Measurements from ENCODE around the gene WDR62. TPM values are rescaled to one million over a fixed set of nuclear protein-coding genes. Genes with fewer than 3 reads are reported as not detected.
A peak's percentile ranks its signal among the peaks of the same experiment; 100 is the strongest.

The WDR62 gene
- total RNA-seq, 4 donors from 2014 or later = 0.42 to 2.1 (median 1.4) TPM

DNA sequence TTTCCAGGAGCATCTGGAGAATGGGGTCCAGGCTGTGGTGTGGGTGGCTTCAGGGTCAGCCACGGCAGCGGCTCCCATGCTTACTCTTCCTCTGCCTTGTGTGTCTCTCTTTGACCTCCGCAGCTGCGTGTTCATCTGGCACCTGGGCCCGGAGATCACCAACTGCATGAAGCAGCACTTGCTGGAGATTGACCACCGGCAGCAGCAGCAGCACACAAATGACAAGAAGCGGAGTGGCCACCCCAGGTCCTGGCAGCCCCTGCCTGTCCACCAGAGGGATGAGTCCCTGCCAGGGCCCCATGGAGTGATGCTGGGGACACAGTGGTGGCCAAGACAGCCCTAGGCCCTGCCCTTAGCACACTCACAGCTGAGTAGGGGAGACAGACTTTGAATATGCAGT is 37.9 kb downstream of the WDR62 start:
- H3K27ac ChIP-seq = peak overlapping the region in 1 of 4 donors; percentile 61
- WGBS, 2 donors = 82 to 88% methylated on average over 7 of the region's 7 CpGs
- no peaks in the 10 kb centered on the region for H3K27me3 ChIP-seq
- no peaks in the 10 kb centered on the region for H3K9me3 ChIP-seq
- TF ChIP-seq, protein P1, sequence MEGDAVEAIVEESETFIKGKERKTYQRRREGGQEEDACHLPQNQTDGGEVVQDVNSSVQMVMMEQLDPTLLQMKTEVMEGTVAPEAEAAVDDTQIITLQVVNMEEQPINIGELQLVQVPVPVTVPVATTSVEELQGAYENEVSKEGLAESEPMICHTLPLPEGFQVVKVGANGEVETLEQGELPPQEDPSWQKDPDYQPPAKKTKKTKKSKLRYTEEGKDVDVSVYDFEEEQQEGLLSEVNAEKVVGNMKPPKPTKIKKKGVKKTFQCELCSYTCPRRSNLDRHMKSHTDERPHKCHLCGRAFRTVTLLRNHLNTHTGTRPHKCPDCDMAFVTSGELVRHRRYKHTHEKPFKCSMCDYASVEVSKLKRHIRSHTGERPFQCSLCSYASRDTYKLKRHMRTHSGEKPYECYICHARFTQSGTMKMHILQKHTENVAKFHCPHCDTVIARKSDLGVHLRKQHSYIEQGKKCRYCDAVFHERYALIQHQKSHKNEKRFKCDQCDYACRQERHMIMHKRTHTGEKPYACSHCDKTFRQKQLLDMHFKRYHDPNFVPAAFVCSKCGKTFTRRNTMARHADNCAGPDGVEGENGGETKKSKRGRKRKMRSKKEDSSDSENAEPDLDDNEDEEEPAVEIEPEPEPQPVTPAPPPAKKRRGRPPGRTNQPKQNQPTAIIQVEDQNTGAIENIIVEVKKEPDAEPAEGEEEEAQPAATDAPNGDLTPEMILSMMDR (IDR thresholded peaks at IDR 0.05) = no peak
- no peak for TF ChIP-seq POLR2A (IDR thresholded peaks at IDR 0.05)
- no peak for TF ChIP-seq EP300 (IDR thresholded peaks at IDR 0.05)
- peaks cover 0 to 26% (median 5%) of the 10 kb centered on the region in 4 donors for H3K4me1 ChIP-seq
- no peak for DNase-seq (ENCODE audit: low spot score in 2 of 2)
- H3K4me3 ChIP-seq = no peak overlapping the region
- no peaks in the 10 kb centered on the region for H3K36me3 ChIP-seq

DNA sequence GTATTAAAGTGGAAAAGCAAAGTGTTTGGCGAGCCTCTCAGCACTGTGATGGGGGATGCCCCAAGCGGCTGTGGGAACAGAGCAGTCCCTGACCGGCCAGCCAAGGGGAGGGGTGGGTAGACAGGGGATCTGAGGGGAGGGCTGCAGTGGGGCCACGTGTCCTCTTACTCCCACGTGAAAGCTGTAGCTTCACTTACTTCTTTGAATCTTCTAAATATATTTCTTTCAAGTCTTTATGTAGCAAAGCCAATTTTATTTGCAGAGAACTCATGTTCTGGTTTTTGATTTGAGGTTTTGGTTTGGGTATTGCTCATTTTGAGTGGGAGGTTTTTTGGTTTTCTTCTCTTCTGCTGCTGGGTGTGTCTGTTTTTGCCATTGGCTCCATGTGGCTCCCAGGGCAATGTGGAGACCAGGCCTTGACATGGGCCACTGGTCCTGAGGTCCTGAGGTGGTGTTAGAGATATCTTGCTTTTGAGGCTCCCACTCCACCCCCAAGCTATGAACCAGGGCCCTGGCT is 38.5 kb downstream of the WDR62 start:
- H3K27ac ChIP-seq = peak overlapping the region in 2 of 4 donors; percentile 52 to 61
- no peak overlapping the region for H3K4me3 ChIP-seq
- no peaks in the 10 kb centered on the region for H3K9me3 ChIP-seq
- no peaks in the 10 kb centered on the region for H3K27me3 ChIP-seq
- TF ChIP-seq, protein P1 (IDR thresholded peaks at IDR 0.05) = no peak
- TF ChIP-seq EP300 (IDR thresholded peaks at IDR 0.05) (no peak), POLR2A (IDR thresholded peaks at IDR 0.05) (no peak)
- no peak for DNase-seq (ENCODE audit: low spot score in 2 of 2)
- H3K4me1 ChIP-seq = peaks cover 0 to 27% (median 5%) of the 10 kb centered on the region in 4 donors
- 70 to 74% methylated on average over 5 of the region's 5 CpGs for WGBS, 2 donors
- no peaks in the 10 kb centered on the region for H3K36me3 ChIP-seq

DNA sequence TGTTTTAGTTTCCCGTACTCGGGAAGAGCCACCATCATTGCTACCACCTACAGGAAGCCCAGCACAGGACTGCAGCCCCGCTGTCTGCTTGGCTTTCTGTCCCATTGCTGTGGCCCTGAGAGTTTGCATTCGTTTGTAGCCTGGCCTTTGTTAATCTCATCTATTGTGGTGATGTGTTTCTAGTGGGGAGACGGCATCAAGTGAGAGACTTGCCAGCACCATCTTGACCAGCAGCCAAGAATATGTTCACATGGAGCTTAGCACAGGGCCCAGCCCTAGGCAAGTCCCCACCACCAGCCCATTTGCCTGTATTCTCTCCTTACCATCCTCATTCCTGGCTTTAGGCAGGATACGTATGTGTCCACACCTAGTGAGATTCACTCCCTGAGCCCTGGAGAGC is 39.0 kb downstream of the WDR62 start:
- H3K36me3 ChIP-seq = no peaks in the 10 kb centered on the region
- no peaks in the 10 kb centered on the region for H3K9me3 ChIP-seq
- DNase-seq (ENCODE audit: low spot score in 2 of 2) = no peak
- H3K27me3 ChIP-seq = no peaks in the 10 kb centered on the region
- no peak overlapping the region for H3K4me3 ChIP-seq
- H3K27ac ChIP-seq = peak overlapping the region in 2 of 4 donors; percentile 52 to 61
- TF ChIP-seq EP300 (IDR thresholded peaks at IDR 0.05) (no peak), POLR2A (IDR thresholded peaks at IDR 0.05) (no peak)
- TF ChIP-seq, protein P1 (IDR thresholded peaks at IDR 0.05) = no peak
- H3K4me1 ChIP-seq = peaks cover 0 to 27% (median 5%) of the 10 kb centered on the region in 4 donors
- WGBS, 2 donors = 55 to 77% methylated on average over 6 of the region's 6 CpGs

DNA sequence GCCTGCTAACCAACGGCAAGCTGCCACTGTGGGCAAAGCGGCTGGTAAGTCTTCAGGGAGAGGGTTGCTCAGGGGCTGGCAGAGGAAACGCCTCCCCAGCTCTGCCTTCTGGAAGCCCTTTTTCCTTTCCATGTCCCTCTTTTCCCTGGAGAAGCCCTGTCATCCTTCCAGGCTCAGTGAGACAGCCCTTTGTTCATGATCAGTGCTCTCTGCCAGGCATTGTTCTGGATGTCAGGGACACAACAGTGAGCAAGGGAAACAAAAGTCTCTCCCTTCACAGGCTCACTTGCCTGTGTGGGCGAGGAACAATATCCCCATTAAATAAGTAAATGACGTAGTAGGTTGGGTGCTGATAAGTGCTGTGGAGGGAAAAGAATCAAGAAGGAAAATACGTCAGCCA is 42.3 kb downstream of the WDR62 start:
- no peak for DNase-seq (ENCODE audit: low spot score in 2 of 2)
- 48 to 53% methylated on average over 6 of the region's 6 CpGs for WGBS, 2 donors

DNA sequence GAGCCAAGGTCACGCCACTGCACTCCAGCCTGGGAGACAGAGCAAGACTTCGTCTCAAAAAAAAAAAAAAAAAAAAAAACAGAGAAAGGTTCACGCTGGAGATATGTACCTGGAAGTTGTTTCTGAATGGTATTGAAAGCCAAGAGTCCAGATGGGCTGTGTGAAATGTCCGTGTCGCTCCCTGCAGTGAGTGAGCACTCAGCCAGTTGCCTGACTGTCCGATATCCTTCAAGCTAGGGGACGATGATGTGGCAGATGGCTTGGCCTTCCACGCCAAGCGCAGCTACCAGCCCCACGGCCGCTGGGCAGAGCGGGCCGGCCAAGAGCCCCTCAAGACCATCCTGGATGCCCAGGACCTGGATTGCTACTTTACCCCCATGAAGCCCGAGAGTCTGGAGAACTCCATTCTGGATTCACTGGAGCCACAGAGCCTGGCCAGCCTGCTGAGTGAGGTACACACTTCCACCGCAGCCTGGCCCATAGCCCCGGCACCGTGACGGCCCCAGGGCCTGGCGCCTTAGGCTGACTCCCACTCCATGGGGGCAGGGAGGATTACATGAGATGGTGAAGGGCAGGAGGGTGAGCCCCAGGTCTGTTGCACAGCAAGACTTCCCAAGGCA is 44.6 kb downstream of the WDR62 start:
- DNase-seq (ENCODE audit: low spot score in 2 of 2) = no peak
- peak overlapping the region in 2 of 4 donors; percentile 28 to 60 for H3K27ac ChIP-seq
- WGBS, 2 donors = 83 to 88% methylated on average over 13 to 19 of the region's 19 CpGs
- H3K4me1 ChIP-seq = peaks cover 0 to 25% (median 3%) of the 10 kb centered on the region in 4 donors
- TF ChIP-seq POLR2A (IDR thresholded peaks at IDR 0.05) = no peak
- TF ChIP-seq, protein P1 (IDR thresholded peaks at IDR 0.05) = no peak
- TF ChIP-seq EP300 (IDR thresholded peaks at IDR 0.05) = no peak
- H3K27me3 ChIP-seq = no peaks in the 10 kb centered on the region
- H3K4me3 ChIP-seq = no peak overlapping the region
- H3K36me3 ChIP-seq = peaks cover 0 to 16% (median 0%) of the 10 kb centered on the region in 3 donors
- H3K9me3 ChIP-seq = no peaks in the 10 kb centered on the region

More for the DNA sequence above, 42.3 kb downstream of the WDR62 start:
- peak overlapping the region; percentile 56 to 94 (median 79) for H3K27ac ChIP-seq
- peaks cover 0 to 34% (median 5%) of the 10 kb centered on the region in 4 donors for H3K4me1 ChIP-seq
- H3K27me3 ChIP-seq = no peaks in the 10 kb centered on the region
- H3K4me3 ChIP-seq = no peak overlapping the region
- H3K36me3 ChIP-seq = no peaks in the 10 kb centered on the region
- TF ChIP-seq, protein P1 (IDR thresholded peaks at IDR 0.05) = no peak
- TF ChIP-seq EP300 (IDR thresholded peaks at IDR 0.05) (peak; percentile 60 to 79), POLR2A (IDR thresholded peaks at IDR 0.05) (peak in 1 of 2 donors; percentile 20)
- no peaks in the 10 kb centered on the region for H3K9me3 ChIP-seq

Data from tibial nerve (tissue), 4 donors.